GM18861 (cell line): Measurements from ENCODE around the gene ATP4B.
"Not testable (repeated sequence)": the region's sequence is repeated elsewhere in the genome, so short reads cannot be mapped to it uniquely, and the experiment has no call there.

Experiments used
- ATAC-seq: cut with Tn5 transposase; IDR thresholded peaks from one replicate; pipeline ENCODE4 v1.9.1; 2021; ENCODE audit not compliant: unreplicated experiment

ATP4B gene

DNA sequence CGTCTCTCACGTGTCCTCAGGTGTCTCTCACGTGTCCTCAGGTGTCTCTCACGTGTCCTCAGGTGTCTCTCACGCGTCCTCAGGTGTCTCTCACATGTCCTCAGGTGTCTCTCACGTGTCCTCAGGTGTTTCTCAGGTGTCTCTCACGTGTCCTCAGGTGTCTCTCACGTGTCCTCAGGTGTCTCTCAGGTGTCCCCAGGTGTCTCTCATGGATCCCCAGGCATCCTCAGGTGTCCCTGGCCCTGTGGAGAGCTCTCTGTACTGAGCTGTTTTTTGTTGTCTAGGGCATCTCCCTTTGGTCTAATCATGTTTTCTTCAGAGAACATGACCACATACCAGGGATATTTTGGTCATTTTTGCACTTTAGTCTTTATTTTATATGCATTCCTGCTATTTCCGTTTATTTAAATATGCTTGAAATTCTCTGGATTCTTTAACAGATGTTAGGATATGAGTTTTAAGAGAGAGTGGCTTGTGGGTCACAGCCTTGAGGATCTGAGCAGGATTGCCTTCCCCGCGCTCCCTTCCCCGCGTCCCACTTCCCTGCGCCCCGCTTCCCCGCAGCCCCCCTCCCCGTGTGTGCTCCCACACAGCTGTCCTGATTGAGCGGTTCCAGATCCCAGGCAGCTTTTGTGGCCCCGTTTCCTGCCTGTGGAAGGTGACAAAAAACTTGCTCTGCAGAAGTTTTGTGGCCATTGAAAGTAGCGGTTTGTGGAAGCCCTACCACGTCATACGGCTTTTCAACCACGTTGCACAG is 31.9 kb downstream of the ATP4B start:
- no peak for ATAC-seq

- not testable (repeated sequence) for ATAC-seq
Observed at GRCh38 chr13:113624640-113625304, 33.2 kb downstream of the ATP4B start.

DNA sequence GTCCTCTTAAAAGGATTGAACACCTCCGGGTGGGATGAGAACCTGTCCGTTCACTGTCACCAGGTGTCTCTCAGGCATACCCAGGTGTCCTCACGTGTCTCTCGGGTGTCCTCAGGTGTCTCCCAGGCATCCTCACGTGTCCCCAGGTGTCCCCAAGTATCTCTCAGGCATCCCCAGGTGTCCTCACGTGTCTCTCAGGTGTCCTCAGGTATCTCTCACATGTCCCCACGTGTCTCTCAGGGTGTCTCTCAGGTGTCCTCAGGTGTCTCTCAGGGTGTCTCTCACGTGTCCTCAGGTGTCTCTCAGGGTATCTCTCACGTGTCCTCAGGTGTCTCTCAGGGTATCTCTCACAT is 33.8 kb downstream of the ATP4B start:
- ATAC-seq = no peak

GRCh38 chr13:113623491-113624234 is 34.3 kb downstream of the ATP4B start:
- no peak for ATAC-seq

- ATAC-seq = no peak
Observed at GRCh38 chr13:113622791-113623490, 35.1 kb downstream of the ATP4B start.

GRCh38 chr13:113621986-113622550 is 35.9 kb downstream of the ATP4B start:
- ATAC-seq = not testable (repeated sequence)

DNA sequence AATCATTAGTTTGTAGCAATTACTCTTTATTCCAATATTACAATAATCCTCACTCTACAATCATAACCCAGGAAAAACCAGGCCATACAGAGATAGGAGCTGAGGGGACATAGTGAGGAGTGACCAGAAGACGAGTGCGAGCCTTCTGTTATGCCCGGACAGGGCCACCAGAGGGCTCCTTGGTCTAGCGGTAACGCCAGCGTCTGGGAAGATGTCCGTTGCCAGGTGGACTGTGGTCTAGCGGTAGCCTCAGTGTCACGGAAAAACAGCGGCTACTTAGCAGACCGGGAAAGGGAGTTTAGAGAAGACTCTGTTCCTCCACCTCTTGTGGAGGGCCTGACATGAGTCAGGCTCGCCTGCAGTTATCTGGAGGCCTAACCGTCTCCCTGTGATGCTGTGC is 36.5 kb downstream of the ATP4B start:
- ATAC-seq = not testable (repeated sequence)

GRCh38 chr13:113621046-113621445 is 37.0 kb downstream of the ATP4B start:
- ATAC-seq = no peak

DNA sequence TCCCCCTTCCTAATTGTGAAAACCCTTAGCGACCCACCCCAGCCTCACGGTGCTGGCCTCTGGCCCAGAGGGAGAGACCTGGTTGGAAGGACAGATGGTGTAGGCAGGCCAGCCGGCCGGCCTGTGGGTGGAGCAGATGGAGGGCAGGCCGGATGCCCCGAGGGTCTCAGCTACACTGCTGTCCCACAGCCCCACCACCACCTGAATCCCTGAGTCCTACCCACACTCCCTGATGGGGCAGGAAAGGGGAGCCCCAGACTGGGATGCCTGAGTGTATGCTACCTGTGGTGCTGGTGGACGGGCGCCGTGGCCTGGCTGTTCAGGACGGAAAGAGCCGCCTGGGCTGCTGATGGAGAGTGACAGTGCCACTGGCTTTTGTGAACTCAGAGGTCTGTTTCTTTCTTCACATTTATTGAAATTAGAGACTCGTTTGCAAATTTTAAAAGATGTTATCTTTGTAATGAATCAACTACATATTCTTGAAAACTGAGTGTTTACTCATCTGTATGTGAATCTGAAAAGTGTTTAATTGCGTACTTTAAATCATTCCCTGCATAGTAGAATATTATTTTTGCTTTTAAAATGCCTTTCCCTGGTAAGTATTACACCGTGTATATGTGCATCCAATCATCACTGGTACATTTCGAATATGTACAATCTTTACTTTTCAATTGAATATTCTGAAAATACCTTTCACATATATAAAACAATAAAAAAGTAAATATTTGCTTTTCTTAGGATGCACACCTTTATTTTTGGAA is 37.8 kb downstream of the ATP4B start:
- ATAC-seq = no peak

DNA sequence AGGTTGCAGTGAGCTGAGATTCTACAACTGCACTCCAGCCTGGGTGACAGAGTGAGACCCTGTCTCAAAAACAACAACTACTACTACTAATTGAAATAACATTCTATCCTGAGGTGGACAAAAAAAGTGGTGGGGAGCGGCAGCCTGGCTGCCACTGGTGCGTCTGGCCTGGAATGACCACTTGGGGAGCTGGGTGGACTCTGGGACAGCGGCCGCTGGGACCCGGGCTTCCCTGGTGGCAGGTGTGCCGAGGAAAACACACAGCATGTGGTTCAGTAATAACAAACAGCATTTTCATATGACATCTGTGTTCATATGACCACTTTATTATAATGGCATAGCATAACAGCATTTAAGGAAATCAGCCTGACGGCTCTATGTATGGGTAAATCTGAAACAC is 39.5 kb downstream of the ATP4B start:
- ATAC-seq = no peak

- no peak for ATAC-seq
Observed at GRCh38 chr13:113617961-113618360, 40.0 kb downstream of the ATP4B start.

DNA sequence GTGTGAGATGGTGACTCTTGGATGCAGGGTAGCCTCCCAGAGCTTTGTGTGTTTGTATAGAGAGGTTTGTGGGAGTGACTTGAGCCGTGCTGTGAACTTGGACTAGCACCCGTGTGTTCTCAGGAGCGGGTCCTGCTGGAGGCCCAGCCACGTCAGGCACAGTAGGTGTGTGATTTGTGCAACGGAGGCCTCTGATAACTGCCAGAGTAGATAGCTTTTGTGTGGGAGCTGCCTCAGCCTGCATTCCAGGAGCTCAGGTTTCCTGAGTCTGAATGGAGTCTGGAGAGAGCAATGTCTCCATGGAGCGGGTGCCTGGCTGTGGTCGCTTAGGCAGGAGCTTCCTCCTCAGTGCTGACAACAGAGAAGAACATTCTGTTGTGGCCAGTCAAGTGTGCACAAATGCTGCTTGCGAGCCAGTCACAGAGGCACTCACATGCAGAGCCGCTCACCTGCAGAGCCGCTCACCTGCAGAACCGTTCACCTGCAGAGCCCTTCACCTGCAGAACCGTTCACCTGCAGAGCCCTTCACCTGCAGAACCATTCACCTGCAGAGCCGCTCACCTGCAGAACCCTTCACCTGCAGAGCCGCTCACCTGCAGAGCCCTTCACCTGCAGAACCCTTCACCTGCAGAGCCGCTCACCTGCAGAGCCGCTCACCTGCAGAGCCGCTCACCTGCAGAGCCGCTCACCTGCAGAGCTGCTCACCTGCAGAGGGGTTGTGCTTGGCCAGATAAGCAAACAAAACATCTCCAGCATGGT is 40.8 kb downstream of the ATP4B start:
- ATAC-seq = no peak

DNA sequence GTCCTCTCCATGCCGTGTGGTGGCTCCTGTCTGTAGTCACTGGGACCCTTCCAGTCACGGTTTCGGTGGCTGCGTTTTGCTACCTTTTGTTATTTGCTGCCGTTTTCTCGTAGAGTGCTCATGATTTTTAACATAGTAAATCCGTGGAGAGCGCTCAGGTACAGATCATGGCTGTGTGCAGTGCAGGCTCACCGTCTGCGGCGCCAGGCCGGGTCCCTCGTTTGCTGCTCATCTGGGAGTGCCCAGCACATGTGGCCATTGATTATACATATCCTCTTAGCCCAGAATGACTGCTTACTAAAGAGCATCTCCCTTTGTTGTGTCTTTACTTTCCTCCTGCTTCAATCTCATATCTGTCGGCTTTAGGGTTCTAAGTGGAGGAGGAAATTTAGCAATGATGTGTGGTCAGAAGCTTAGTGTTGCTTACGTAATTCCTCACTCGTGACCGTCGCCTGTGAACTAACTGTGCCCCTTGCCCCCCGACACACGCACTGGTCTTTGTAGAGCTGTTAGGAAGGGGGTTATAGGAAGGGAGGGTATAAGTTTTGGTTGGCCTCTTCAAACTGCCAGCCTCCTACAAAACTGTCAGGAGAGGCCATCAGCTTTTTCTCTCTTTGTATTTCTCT is 41.6 kb downstream of the ATP4B start:
- ATAC-seq = no peak

- ATAC-seq = no peak
Observed at GRCh38 chr13:113613789-113614379, 44.1 kb downstream of the ATP4B start.

GRCh38 chr13:113612607-113613006 is 45.4 kb downstream of the ATP4B start:
- ATAC-seq = no peak

- no peak for ATAC-seq
Observed at GRCh38 chr13:113611996-113612395, 46.0 kb downstream of the ATP4B start.

GRCh38 chr13:113610266-113610665 is 47.7 kb downstream of the ATP4B start:
- no peak for ATAC-seq

DNA sequence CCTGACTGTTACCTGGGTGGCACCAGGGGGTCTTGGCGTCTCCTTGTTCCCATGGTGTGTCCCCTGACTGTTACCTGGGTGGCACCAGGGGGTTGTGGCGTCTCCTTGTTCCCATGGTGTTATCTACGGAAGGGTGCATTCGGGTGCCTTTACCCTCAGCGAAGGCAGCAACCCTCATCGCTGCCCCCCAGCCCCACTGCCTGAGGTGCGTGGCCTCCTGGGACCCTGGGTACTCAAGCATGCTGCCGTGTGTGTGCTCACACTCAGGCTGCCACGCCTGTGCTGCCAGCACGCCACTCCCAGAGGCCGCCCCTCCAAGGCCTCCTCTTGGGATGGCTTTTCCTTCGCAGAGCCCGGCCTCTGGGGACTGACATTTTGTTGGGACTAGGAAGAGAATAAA is 48.4 kb downstream of the ATP4B start:
- ATAC-seq = no peak
